GM11168 (cell line): ENCODE results near the gene CNTFR.

ENCODE experiments used
- in situ Hi-C: fragments of 300-500 bp; cut with MboI; formaldehyde crosslinking; loops from one replicate; pipeline ENCODE4 v1.12.0; 2022; ENCODE audit warnings: low sequenced_read_pairs; ENCODE audit not compliant: unreplicated experiment

The CNTFR gene

DNA sequence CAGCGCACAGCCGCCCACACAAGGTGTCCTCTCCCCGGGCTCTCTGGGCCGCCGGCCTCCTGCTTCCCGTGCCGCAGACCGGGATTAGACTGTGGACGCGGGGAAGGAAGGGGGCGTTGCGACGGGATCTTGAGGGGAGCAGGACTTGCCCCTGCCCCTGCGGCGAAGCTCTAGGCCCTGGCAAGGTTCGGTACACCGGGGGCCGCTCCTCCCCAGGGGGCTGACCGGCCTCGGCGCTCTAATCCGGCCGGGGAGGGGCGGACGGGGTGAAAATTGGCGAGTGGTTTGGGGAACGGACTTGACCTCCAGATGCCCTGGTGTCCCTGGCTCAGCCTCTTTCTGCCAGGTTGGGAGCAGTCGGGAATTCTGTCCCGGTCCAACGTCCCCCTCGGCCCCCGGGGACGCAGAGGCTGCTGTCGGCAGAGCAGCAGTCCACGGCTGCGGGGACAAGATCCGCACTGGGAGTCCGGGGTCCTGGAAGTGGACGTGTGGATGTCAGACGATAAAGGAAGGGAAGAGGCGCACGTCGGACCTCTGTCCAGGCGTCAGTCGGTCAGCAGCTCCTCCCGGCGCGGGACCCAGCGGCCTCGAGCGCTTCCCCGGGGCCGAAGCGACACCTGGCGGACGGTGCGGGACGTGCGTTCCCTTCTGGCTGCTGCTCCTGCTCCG is 1.9 kb upstream of the CNTFR start:
- in situ Hi-C loops, result no loop called here

DNA sequence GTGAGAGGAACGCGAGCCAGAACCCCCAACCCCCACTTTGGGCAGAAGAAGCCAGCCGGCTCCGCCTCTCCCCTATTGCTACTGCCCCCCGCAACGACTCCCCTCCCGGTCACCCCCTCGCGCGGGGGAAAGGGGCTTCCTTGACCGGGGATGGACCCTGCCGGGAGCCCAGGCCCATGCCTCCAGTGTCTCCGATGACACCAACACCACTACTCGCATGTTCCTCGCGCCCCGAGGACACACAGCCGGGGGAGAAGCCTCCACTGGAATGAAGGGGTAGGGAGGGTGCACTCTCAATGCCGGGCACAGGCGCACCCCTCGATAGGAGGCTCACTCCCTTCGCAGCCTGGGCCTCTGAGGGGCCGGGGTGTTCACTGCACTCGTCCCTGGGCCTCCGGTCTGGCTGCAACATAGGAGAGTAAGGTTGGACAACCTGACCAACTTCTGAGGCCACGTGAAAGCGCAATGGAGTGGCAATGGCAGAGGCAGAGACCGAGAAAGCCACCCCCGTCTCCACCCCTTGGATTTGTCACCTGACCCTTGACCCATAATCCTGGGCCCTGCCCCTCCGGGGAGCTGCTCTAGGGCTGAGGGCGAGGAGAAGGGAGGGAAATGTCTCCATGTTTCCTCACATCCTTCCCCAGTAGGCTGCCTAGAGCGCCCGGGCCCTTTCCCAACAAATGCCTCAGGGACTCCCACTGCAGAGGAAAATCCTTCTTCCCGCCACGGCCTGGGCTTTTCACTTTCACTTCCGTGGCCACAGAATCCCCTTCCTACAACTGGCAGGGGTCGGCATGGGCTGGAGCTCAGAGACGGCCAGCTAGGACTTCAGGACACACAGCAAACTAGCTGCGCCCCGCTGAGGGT is 1.1 kb upstream of the CNTFR start:
- in situ Hi-C loops, result no loop called here

DNA sequence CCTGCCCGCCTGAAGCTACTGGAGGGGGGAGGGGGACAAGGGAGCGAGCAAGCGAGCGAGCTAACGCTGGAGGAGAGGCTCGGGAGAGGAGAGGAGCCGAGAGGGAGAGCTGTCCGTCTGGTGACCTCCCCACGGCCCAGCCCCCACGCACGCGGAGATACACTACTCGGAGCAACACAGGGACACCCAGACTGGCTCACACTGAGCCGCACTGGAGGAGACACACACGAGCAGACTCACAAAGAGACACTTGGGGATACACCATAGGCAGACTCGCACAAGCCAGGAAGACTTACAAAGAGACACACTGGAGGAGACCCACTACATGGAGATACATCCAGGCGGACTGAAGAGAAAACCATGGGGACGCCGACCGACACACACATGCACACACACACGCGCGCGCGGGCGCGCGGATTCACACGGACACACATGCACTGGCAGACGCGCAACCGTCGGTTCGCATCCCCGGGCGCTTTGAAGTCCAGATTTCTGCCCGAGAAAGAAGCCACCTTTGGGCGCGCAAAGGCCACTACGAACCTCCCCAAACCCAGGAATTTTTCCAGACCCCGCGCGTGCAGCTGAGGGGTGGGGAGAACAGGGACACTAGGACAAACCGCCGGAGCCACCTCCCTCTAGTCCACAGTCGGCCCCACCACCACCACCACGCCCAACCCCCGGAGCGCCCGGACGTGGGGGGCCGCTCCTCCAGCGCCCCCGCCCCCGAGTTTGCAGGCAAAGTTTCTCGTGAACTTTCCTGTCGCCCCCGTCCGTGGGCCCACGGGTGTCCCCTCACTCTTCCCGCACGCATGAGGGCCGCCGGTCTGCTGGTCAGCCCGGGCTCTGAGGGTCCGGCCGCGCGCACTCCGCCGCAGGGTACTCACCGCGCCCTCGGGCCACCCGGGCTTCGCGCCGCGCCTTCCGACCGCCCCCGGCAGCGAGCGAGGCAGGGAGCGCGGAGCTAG is 571 bp downstream of the CNTFR start:
- in situ Hi-C loops, result no loop called here

DNA sequence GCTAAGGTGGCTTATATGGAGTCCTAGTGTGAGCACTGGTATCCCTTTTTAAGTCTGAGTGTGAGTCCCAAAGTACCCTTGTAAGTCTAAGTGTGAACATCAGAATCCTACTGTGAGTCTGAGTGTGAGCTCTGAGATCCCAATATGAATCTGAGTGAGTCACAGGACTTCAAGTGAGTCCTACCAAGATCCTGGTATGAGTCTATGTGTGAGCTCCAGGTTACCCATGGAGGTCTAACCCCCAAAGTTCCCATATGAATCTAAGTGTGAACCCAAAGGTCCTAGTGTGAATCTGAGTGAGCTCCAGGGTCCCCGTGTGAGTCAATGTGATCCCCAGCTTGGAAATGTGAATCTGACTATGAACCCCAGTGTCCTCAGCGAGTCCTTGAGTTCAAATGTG is 2.3 kb downstream of the CNTFR start:
- in situ Hi-C loops, result no loop called here

DNA sequence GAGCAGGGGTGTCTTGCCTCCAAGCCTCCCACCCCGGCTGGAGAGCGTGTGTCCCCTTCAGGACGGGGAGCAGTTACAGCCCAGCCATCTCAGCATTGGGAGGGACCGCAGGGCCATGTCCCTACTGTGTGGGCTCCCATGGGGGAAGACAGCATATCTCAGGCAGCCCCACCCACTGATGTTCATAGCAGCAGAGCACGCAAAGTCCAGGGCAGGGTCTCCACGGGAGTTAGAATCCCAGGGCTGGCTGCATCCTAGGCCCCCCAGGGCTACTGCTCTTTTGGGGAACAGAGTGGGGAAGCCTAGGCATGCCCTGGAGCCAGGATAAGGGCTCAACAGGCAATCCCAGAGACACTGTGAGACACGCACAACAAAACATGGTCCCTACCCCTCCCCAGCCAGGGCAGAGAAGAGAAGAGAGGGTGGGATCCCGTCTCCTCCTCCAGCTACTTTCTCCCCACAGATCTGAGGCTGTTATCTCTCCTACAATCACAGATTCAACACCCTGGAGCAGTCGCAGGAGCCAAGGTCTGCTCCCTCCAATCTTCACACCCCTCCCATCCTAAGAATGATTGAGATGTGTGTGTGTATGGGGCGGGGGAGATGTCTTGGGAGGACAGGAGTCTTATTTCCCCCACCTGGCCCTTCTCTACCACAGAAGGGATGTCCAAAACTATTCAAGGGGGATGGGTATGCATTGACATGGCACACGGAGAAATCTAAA is 3.4 kb downstream of the CNTFR start:
- in situ Hi-C loops, result no loop called here

DNA sequence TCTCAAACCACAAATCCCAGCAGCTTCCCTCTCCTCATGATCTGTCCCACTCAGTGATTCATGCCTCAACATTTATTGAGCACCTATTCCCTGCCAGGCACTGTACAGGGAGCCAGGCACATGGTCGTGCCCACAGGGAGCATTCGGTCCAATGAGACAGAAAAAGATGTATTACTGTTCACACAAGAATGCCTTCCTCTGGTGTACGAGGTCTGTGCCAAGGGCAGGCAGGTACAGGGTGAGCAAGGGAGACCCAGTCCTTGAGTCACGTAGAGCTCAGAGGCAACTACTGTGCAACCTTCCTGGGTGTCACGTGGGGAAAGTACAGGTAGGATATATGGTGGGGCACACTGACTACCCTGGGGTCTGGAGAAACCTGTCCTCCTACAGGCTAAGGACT is 4.6 kb downstream of the CNTFR start:
- in situ Hi-C loops, result no loop called here

DNA sequence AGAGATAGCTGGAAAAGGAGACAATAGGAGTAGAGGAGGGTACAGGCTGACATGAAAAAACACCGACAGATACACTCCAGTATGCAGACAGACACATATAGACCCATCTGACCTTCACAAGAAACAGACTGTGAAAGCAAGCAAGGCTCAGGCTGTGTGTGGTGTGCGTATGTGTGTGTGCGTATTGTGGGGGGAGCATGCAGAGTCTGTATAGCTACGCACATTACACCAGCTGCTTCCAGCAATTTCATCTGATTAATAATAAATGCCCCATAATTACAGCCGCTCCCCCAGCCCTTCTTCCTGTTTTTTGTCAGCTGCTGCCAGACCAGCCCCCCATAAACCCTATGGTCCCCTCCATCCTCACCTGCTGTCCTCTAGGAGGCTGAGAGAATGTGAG is 6.7 kb downstream of the CNTFR start:
- in situ Hi-C loops, result no loop called here

DNA sequence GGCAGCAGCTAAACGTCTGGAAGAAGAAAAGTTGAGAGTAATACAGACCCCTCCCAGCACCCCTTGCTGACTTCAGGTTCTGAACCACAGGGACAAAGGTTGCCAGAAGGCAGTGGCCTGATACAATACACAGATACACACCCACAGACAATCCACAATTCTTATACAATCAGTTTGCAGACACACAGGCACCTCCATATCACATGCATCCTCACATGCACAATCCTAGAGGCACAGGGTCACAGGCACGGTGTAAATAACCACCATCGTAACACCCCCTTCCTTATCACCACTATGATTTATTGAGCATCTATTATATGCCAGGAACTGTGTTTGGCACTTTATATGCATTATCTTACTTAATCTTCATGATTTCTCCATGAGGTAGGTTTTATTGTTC is 8.2 kb downstream of the CNTFR start:
- in situ Hi-C loops, result no loop called here

DNA sequence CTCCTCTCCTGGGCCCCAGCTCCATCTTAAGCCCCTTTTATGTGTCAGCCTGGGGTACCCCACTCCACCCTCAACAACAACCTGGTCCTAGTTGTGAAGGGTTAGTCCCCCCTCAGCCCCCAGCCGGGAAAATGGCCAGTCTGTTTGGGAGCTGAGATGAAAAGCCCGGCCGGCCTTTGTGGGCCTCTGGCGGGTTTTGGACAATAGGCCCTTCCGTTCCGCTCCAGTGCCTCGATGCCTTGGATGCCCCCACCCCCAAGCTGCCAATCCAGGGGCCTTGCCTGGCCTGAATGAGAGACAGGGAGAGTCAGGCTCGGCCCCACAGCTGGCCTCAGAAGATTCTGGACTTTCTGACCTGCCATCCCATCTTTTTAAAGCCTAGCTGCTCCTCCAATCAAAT is 9.2 kb downstream of the CNTFR start:
- in situ Hi-C loops, result no loop called here

DNA sequence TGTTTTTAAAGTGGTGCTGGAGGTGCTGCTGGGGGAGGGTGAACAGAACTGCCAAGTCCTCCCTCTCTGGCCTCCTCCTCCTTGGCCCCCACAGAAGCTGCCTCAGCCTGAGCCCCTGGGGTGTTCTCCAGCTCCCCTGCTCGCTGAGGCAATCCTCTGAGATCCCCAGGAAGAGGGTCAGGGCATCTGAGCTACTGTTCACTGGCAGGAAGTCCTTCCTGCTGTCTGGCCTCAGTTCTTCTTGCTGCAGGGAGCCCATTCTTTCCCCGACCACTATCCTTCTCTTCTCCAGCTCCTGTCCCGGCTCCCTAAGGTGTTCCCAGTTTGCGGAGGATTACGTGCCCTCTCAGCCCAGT is 9.7 kb downstream of the CNTFR start:
- in situ Hi-C loops, result no loop called here

DNA sequence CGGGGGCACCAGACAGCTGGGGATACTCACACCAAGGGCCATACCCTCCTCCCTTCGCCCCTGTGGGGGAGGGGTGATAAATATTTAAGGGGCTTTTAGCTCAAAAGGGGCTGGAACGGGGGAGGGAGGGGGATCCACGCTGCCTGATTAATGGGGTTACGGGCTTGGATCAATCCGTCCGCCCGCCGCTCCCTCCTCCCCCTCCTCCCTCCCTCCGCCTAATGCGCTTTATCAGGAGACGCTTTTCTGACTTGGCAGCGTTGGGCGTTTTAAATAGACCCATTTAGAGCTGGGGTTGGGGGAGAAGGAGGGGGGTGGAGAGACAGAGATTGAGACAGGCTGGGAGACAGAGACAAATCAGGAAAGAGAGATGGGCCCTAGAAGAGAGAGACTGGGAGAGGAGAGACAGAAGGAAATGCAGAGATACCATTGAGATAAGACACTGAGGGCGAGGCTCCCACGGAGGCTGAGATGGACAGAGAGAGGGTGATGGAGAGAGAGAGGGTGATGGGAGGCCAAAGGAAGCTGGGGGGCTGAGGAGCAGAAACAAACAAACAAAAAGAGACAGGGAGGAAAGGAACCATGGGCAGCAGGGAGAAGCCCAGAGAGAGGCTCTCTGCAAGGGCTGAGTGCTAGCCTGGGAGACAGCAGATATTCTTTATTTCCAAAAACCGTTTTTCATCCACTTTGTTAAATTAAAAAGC is 10.3 kb downstream of the CNTFR start:
- in situ Hi-C loops, result no loop called here

DNA sequence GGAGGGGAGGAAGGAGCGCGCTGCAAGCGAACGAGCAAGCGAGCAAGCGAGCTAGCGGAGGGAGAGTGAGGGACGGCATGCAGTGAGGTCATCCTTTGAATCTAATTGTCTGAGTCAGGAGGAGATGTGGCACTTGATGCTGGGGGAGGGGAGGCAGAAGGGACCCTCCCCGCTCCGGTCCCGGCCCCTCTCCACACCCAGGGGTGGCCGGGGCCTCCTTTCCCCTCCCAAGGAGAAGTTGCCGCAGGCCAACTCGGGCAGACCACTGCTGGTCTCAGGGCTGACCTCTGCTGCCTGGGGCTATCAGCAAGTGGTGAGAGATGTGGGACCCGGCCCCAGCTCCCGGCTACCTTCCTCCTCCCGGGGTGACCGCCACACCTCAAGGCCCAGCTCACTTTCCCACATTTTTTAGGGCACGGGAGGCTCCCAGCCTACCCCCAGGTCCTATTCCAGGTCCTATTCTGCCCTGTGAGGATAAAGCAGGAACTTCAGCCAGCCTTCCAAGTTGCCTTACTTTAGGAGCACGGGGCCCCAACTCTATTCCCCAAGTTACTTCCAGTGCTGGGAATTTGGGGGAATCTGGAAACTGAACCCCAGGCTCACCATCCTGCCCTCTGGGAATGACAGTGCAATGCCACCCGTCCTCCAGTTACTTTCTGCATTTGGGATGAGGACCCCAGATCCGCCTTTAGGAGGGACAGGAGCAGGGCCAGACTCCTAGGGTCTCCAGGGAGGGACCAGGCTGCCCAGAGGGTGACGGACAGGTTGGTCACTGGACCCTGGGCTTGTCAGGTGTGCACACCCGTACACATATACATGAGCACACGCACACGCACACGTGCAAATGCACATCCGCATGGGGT is 11.1 kb downstream of the CNTFR start:
- in situ Hi-C loops, result no loop called here

DNA sequence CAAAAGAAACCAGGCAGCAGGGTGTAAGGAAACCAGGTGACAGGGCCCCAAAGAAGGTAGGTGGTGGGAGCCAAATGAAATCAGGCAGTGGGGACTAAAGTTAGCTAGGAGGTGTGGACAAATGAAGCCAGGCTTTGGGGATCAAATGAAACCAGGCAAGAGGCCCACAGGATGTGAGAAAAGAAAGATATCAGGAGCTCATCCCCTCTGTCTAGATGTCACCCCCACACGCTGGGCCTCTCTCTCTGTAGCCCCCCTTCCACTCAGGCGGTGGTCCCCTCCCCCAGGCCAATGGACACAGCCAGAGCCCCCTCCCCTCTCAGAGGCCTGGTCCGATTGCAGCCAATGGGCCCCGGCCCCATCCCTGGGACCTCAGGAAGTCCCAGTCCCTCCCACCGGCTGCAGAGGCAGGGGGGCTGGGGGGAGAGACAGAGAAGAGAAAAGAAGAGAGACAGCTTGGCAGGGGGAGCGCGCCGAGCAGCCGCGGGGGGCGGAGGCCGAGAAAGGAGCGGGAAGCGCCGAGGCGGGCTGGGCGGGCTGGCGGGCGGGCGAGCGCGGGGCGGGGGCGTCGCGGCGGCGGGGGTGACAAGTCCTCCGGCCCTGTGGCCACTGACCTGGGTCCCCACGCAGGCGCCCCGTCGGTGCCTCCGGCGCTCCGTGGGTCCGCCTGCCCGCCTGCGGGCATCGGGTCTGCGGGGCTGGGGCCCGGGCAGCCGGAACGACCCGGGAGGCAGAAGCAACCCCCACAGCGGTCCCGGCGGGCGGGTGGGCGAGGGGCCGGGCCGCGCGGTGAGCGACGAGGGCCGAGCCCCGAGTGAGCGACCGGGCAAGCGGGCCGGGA is 11.9 kb downstream of the CNTFR start:
- in situ Hi-C loops, result no loop called here

DNA sequence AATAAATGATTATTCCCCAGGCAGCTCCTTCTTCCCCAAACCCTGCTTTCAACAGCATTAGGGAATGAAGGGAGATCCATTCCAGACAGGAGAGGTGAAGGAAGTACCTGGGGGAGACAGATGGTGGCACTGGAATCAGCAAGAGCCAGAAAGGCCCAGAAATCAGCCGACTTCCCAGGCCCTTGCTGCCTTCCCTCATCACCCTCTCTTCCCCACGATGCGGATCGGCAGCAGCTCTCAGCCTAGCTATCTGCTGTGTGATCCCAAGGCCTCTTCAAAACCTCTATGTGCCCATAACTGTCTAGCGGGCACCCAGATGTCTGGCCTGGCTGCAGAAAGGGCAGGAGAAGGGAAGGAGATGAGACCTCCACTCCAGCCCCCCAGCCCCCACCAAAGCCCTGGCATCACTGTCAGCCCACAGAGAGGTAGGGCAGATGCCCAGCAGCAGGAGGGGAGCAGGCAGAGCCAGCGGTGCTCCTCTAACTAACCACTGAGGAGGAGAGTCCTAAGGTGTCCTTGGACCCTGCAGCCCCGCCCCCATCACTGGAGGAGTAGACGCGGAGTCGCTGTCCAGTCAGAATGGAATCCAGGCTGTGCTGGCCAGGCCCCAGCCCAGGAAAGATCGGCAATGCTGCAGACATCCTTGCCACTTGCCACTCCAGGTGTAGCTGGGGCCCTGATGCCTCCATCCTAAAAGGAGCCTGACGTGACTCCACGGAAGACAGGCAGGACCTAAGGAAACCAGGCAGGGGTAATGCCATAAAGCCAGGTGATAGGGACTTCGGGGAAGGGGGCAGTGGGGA is 12.7 kb downstream of the CNTFR start:
- in situ Hi-C loops, result no loop called here

DNA sequence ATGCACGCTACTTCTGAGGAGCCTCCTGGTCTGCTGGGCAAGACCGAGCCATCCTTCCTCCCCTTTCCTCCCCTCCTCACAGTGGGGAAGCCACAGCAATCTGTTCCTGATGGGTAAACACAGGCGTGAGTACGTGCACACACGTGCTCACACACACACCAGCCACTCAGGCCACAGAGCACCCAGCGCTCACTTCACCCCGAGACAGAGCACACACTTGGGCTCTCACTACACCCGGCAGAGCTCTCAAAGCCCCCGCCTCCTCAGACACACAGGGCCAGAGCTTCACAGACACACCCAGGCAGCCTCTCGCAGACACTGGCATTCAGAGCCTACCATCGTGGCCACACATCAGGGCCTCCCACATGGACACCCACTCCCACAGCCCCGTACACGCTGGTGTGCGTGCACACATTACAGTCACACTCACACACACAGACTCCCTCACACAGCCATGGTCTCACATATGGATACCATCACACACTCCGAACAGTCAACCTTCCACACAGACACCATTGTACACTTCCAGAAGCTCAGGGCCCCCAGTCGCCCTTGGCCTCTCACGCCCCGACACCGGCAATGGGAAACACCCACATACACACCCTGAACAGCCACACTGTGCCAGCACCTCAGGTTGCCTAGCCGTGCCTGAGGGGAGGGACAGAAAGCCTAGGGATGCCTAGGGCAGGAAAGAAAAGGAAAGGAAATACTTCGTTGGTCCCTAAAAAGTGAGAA is 13.5 kb downstream of the CNTFR start:
- in situ Hi-C loops, result no loop called here

DNA sequence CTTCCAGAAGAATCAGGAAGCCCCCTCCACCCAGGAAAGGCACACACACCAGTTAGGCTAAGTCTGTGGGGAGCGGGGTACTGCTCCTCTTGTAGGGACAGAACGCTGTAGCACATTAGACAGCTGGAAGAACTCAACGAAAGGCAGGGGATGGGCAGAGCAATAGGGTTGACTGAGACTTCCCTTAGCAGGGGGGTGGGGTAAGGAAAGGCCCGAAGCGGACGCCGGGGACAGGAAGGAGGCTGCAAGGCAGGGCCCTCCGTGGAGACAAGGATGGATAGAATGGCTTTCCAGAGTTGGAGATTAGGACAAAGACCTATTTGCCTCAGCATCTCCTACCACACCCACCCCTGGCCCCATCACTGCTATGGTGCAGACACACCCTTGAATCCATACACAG is 14.3 kb downstream of the CNTFR start:
- in situ Hi-C loops, result no loop called here
